ENCODE measurements around the gene TBC1D5.

DNA sequence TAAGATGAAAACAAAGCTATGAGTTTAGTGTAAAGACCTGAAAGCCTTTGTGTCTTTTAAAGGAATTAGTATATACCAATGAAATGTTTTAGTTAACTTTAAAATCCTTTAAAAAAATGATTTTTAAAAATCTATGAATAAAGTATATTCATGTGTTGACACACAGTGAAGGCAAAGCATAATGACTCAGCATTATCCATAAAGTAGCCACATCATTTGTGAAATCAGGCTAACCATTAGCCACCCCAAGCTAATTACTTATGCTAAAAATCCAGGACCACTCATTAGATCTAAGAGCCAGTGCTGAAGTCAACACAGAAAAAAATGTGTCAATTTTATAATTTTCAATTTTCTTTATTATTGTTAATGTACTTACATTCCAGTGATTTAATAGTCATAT lies 310.2 kb downstream of the TBC1D5 start:
- TF ChIP-seq, protein P1, sequence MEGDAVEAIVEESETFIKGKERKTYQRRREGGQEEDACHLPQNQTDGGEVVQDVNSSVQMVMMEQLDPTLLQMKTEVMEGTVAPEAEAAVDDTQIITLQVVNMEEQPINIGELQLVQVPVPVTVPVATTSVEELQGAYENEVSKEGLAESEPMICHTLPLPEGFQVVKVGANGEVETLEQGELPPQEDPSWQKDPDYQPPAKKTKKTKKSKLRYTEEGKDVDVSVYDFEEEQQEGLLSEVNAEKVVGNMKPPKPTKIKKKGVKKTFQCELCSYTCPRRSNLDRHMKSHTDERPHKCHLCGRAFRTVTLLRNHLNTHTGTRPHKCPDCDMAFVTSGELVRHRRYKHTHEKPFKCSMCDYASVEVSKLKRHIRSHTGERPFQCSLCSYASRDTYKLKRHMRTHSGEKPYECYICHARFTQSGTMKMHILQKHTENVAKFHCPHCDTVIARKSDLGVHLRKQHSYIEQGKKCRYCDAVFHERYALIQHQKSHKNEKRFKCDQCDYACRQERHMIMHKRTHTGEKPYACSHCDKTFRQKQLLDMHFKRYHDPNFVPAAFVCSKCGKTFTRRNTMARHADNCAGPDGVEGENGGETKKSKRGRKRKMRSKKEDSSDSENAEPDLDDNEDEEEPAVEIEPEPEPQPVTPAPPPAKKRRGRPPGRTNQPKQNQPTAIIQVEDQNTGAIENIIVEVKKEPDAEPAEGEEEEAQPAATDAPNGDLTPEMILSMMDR (IDR thresholded peaks at IDR 0.05) = no peak
- TF ChIP-seq POLR2A (IDR thresholded peaks at IDR 0.05) = no peak
